ENCODE measurements around the gene P2RX7.

The P2RX7 gene

GRCh38 chr12:121132601-121133481, at the start of gene P2RX7:
Gene P2RX7 (plus strand): TSS chr12:121132876. CDS start chr12:121132971, 95 bp downstream.
- DNase-seq (ENCODE audit: low read depth in 2 of 2) = peak in 1 of 2 donors; percentile 13

- no peak for DNase-seq (ENCODE audit: low read depth in 2 of 2)
Observed at GRCh38 chr12:121084229-121084628, 48.4 kb upstream of the P2RX7 start.

DNA sequence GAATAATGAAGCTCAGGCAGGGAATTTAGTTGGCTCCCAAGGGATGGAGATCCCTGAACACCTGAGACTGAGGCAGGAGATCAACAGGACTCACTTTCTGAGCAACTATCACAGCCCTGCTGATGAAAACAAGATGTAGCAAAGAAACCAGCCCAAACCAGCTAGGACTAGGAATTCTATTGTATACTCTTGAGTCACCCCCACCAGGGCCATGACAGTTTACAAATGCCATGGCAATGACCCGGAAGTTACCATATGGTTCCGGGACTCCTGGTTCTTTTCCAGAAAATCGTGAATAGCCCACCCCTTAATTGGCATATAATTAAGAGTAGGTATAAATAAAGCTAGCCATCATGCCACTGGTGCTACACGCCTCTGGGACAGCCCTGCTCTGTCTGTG, 47.6 kb upstream of the P2RX7 start:
- DNase-seq (ENCODE audit: low read depth in 2 of 2) = no peak

GRCh38 chr12:121085506-121086353, 46.9 kb upstream of the P2RX7 start:
- no peak for DNase-seq (ENCODE audit: low read depth in 2 of 2)

DNA sequence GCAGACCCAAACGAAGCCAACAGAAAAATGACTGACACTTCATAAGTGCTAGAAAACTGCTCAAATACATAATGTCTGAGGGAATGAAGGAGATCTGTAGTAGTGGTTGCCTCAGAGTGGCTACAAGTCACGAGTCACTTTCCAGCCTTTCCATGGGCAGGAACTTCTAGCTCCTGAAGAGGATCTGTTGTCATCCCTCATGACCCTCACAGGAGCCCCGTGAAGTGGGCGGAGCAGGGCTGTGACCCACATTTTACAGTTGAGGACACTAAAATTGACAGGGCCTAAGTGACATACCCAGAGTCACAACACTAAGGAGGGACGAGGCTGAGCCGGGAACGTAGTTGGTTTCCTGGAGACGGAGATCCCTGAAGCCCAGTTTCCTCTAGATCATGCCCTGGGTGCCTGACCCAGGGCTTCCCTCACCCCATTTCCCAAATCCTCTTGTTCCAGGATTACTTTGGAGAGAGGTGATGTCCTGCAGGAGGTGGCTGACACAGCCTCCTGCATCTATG, 45.8 kb upstream of the P2RX7 start:
- no peak for DNase-seq (ENCODE audit: low read depth in 2 of 2)

DNA sequence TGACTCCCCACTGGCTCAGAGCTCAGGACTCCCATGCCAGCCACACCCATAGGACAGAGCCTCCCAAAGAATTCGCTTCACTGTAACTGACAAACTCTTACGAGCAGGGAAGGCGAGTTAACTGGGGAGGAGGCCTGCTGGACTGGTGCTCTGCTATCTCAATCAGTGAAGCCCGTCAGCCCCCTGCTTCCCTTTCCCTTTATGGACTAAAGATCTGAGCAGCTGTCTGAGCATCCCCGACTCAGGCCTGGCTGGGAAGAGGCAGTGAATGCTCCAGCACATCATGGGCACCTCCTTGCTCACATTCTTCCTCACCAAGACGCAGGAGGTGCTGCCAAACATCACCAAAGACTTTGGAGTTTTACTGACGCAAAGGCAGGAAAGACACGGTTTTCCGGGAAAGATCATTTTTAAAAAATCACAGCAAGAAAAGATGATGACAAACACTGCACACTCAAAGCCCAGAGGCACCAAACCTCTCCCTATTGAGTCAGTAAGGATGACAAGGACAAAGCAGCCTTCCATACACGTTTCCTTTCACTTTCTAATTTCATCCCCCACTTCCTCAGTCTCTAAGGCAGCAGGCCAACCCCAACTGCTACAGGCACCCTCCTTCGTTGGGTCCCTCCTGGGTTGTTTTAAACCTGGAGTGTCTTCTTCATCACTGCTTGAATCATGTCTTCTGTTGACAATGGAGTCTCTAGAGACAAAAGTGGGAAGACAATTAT, 45.0 kb upstream of the P2RX7 start:
- no peak for DNase-seq (ENCODE audit: low read depth in 2 of 2)

DNA sequence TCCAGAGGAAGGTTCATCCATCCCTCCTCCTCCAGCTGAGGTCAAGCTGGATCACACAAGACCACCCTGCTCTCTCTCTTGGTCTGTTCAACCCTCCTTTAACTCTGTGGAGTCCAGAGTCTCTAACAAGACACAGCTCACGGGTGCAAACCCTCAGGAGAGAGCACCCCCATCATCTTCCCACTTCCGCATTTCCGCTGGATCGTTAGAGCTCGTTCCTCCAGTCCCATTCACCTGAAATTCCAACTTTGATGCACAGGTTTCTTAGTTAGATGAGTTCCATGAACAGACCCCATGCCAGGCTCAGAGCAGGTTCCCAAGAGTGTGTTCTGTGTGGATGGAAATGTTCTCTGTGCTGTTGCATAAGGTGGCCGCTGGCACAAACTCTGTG, 44.5 kb upstream of the P2RX7 start:
- DNase-seq (ENCODE audit: low read depth in 2 of 2) = no peak

GRCh38 chr12:121089031-121089812, 43.5 kb upstream of the P2RX7 start:
- no peak for DNase-seq (ENCODE audit: low read depth in 2 of 2)

DNA sequence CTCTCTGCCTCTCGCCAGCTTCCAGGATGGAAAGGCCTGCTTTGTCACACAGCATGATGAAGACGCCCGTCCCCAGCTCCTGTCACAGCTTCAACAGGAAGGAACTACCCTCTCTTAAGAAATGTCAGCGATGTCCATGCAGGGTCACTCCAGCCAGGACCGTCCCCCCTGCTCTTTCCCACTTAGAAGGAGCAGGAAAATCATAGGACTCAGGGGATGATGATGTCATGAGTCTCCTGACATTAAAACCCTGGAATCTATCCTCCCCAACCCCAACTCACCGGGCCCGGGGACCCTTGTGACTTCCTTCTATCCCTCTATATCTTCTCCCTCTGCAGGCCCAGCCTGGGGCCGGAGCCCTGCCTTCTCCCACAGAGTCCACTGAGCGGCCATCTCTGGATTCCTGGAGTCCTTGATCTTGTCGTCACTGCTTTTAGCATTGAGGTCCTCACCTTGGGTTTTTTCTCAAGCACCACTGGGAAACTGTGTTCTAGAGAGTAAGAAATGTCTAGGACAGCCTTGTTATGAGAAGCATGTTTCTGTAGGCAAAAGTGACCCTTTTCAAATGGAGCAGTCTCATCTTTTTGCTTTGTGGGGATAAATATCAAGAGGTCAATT, 42.8 kb upstream of the P2RX7 start:
- DNase-seq (ENCODE audit: low read depth in 2 of 2) = no peak

- DNase-seq (ENCODE audit: low read depth in 2 of 2) = no peak
Observed at GRCh38 chr12:121090586-121091514, 41.8 kb upstream of the P2RX7 start.

- no peak for DNase-seq (ENCODE audit: low read depth in 2 of 2)
Observed at GRCh38 chr12:121092034-121092433, 40.6 kb upstream of the P2RX7 start.

GRCh38 chr12:121093487-121093891, 39.2 kb upstream of the P2RX7 start:
- DNase-seq (ENCODE audit: low read depth in 2 of 2) = no peak

- DNase-seq (ENCODE audit: low read depth in 2 of 2) = peak; percentile 64 to 67
Observed at GRCh38 chr12:121095544-121096198, 37.0 kb upstream of the P2RX7 start.

DNA sequence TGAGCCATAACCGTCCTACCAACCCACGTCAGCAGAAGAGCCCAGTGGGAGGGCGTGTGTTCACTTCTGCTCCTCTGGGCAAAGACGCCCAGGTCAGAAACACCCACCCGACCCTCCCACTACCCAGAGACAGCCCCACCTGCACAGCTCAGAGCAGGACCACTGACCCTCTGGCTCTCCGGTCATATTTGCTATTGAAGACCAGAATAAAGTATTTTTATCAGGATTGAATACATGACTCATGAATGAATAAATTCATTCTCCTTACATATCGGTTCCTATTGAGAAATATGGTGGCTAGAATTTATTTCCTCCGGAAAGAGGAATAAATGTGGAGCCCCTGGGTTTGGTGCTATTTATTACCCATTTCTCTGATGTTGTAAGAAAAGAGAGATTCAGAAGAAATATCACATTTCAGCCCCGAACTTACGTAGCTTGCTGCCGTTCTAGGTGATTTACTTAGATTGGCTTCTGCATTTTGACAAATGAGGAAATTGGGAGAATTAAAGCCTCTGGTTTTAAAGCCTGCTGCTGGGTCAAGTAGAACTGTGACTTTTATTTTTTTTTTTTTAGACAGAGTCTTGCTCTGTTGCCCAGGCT, 36.4 kb upstream of the P2RX7 start:
- DNase-seq (ENCODE audit: low read depth in 2 of 2) = no peak

- no peak for DNase-seq (ENCODE audit: low read depth in 2 of 2)
Observed at GRCh38 chr12:121099779-121100178, 32.9 kb upstream of the P2RX7 start.

GRCh38 chr12:121102307-121102706, 30.4 kb upstream of the P2RX7 start:
- no peak for DNase-seq (ENCODE audit: low read depth in 2 of 2)

GRCh38 chr12:121107681-121108080, 25.0 kb upstream of the P2RX7 start:
- no peak for DNase-seq (ENCODE audit: low read depth in 2 of 2)

DNA sequence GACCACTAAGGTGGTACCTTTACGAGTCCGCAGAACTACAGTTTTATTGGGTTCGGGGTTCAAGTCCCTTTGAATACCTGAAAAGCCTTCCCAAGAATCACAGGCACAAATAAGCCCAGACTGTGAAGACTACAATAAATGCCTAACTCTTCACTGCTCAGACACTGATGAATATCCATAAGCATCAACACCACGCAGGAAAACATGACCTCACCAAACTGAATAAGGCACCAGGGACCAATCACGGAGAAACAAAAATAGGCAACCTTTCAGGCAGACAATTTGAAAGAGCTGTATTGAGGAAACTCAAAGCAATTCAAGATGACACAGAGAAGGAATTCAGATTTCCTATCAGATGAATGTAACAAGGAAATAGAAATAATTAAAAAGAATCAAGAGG, 24.2 kb upstream of the P2RX7 start:
- no peak for DNase-seq (ENCODE audit: low read depth in 2 of 2)

All from activated CD4-positive, alpha-beta T cell treated with anti-CD3 and anti-CD28 coated beads for 24 hours (primary cell).